ENCODE results near the gene OCEL1. TPM values are rescaled to one million over a fixed set of nuclear protein-coding genes. Genes with fewer than 3 reads are reported as not detected.
A peak's percentile ranks its signal among the peaks of the same experiment; 100 is the strongest.

Gene OCEL1
- total and polyA plus RNA-seq, 2 of the 13 experiments (the other 11 are each of a cell fraction or from before 2014, with no cell fraction given), result 10.6 to 17.2 TPM

DNA sequence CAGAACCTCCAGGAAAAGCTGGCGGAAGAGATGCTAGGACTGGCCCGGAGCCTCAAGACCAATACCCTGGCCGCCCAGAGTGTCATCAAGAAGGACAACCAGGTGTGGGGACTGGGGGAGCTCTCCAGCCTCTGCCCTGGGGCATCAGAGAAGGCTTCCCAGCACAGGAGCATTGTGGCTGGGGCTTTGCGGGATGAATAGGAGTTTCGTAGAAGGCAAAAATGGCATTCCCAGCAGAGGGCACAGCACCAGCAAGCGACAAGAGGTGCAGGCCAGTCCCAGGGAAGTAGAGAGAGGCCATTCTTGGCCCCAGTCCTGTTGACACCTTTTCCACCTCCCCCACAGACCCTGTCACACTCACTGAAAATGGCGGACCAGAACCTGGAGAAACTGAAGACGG is 6.7 kb upstream of the OCEL1 start:
- H3K4me3 ChIP-seq (replicated peaks in 1 of 3; ENCODE audit: insufficient read depth in 1 of 3, low read depth in 2 of 3, low read length in 3 of 3), result no peak overlapping the region
- H3K9ac ChIP-seq (ENCODE audit: insufficient read depth, low read depth, low read length), result no peak overlapping the region
- ChIA-PET CTCF (ENCODE audit: low intra/inter-chr PET ratio, low total read pairs) (no interaction called here), POLR2A (interaction anchor here (1.5 kb wide), 1 partner anchor 36 kb away, joined by 4 read pairs; no protein-coding TSS in a partner anchor)
- ATAC-seq (no peak), FAIRE-seq (no peak), DNase-seq (ENCODE audit: low spot score) (no peak)
- H3K27ac ChIP-seq (ENCODE audit: extremely low read length, insufficient read depth, low read length), result no peak overlapping the region
- H3K36me3 ChIP-seq (replicated peaks in 1 of 2; ENCODE audit: control insufficient read depth in 1 of 2, insufficient read depth in 2 of 2, low read length in 2 of 2), result peaks cover 0 to 6% of the 10 kb centered on the region in 2 experiments; a peak in 2 of 5 replicates
- TF ChIP-seq, protein P1, sequence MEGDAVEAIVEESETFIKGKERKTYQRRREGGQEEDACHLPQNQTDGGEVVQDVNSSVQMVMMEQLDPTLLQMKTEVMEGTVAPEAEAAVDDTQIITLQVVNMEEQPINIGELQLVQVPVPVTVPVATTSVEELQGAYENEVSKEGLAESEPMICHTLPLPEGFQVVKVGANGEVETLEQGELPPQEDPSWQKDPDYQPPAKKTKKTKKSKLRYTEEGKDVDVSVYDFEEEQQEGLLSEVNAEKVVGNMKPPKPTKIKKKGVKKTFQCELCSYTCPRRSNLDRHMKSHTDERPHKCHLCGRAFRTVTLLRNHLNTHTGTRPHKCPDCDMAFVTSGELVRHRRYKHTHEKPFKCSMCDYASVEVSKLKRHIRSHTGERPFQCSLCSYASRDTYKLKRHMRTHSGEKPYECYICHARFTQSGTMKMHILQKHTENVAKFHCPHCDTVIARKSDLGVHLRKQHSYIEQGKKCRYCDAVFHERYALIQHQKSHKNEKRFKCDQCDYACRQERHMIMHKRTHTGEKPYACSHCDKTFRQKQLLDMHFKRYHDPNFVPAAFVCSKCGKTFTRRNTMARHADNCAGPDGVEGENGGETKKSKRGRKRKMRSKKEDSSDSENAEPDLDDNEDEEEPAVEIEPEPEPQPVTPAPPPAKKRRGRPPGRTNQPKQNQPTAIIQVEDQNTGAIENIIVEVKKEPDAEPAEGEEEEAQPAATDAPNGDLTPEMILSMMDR (CRISPR knock-in tag; IDR thresholded peaks at IDR 0.05), result 0 out of 2 replicates have a peak, but pooled peaks have one; percentile 9
- no peak for TF ChIP-seq CBFB (CRISPR knock-in tag; IDR thresholded peaks at IDR 0.05)
- TF ChIP-seq ZBTB38 (CRISPR knock-in tag; IDR thresholded peaks at IDR 0.05), result 0 out of 2 replicates have a peak, but pooled peaks have one; percentile 35
- H3K79me2 ChIP-seq (ENCODE audit: insufficient read depth, low read length), result no peaks in the 10 kb centered on the region
- peaks cover 32% of the 10 kb centered on the region for H3K4me1 ChIP-seq (ENCODE audit: insufficient read depth, low read length)
- WGBS (ENCODE audit: low lambda C conversion rate), result 95% methylated on average over 8 of the region's 8 CpGs
- H2AFZ ChIP-seq (ENCODE audit: low read length), result no peak overlapping the region
- H3K27me3 ChIP-seq (ENCODE audit: control insufficient read depth in 1 of 2, insufficient read depth in 2 of 2, low read length in 2 of 2), result no peaks in the 10 kb centered on the region; a peak in 1 of 5 replicates
- no peaks in the 10 kb centered on the region for H3K9me3 ChIP-seq (ENCODE audit: low read length)
- intact Hi-C loops (cut with micrococcal nuclease; ENCODE audit: unreplicated experiment) (no loop called here), in situ Hi-C loops (cut with HindIII; ENCODE audit: extremely low pct_ligation_motif_present, low pct_unique_long_range_greater_than_20kb) (no loop called here)
- H4K20me1 ChIP-seq (ENCODE audit: insufficient read depth, low read length), result no peaks in the 10 kb centered on the region
- no peak overlapping the region for H3K4me2 ChIP-seq (ENCODE audit: low read depth, low read length)
- BruUV-seq (replicated peaks), result no TSS peak

DNA sequence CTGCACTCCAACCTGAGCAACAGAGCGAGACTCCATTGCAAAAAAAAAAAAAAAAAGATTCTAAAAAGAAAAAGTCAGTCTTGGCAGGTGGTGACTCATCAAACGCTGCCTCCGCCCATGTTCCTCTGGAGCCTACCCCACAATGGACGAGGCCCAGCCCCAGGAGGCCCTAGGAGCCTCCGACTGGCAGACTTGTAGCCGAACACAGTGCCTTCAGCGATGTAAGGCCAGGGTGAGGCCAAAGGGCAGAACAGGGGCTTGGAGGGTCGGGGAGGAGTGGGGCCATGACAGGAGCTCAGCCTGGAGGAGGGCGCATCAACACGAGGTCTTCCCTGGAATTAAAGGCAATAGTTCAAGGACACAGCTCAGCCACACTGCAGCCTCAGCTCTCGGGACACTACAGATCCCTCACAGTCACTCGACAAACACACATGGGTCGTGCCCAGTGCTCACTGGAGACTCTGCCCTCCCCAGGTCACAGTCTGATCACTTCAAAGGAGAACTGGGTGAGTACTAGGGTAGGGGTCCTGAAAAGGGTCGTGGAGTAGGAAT is 5.7 kb upstream of the OCEL1 start:
- Histone ChIP-seq H3K4me3 (replicated peaks in 1 of 3; ENCODE audit: insufficient read depth in 1 of 3, low read depth in 2 of 3, low read length in 3 of 3) (no peak overlapping the region), H3K4me1 (ENCODE audit: insufficient read depth, low read length) (peaks cover 25% of the 10 kb centered on the region), H4K20me1 (ENCODE audit: insufficient read depth, low read length) (no peaks in the 10 kb centered on the region), H3K36me3 (replicated peaks in 1 of 2; ENCODE audit: control insufficient read depth in 1 of 2, insufficient read depth in 2 of 2, low read length in 2 of 2) (peaks cover 0 to 6% of the 10 kb centered on the region in 2 experiments; a peak in 2 of 5 replicates), H2AFZ (ENCODE audit: low read length) (no peak overlapping the region), H3K79me2 (ENCODE audit: insufficient read depth, low read length) (no peaks in the 10 kb centered on the region), H3K27ac (ENCODE audit: extremely low read length, insufficient read depth, low read length) (peak overlapping the region; percentile 34), H3K9ac (ENCODE audit: insufficient read depth, low read depth, low read length) (0 out of 2 replicates have a peak overlapping the region, but pooled peaks have one; percentile 7), H3K27me3 (ENCODE audit: control insufficient read depth in 1 of 2, insufficient read depth in 2 of 2, low read length in 2 of 2) (no peaks in the 10 kb centered on the region), H3K4me2 (ENCODE audit: low read depth, low read length) (peak overlapping the region; percentile 24; the same call in 1 of the 2 replicates), H3K9me3 (ENCODE audit: low read length) (no peaks in the 10 kb centered on the region)
- ChIA-PET POLR2A (interaction anchor here (0.6 to 1.5 kb wide), 7 partner anchors 11 to 89 kb away, joined by 3 to 5 read pairs (median 4); partner anchors contain the start of genes BABAM1 and DDA1), CTCF (ENCODE audit: low intra/inter-chr PET ratio, low total read pairs) (no interaction called here)
- peak; percentile 28 for FAIRE-seq
- no peak for DNase-seq (ENCODE audit: low spot score)
- in situ Hi-C loops (cut with HindIII; ENCODE audit: extremely low pct_ligation_motif_present, low pct_unique_long_range_greater_than_20kb) (no loop called here), intact Hi-C loops (cut with micrococcal nuclease; ENCODE audit: unreplicated experiment) (no loop called here)
- no TSS peak for BruUV-seq (replicated peaks)
- WGBS (ENCODE audit: low lambda C conversion rate), result 41% methylated on average over 12 of the region's 14 CpGs
- ATAC-seq, result peak; percentile 54
- no peak for TF ChIP-seq ZNF780A (CRISPR knock-in tag; IDR thresholded peaks at IDR 0.05)
- TF ChIP-seq ZFX (CRISPR knock-in tag; IDR thresholded peaks at IDR 0.05; ENCODE audit: low read depth), result peak; percentile 34; the same call in 1 of the 2 replicates
- peak; percentile 44 for TF ChIP-seq TEAD3 (CRISPR knock-in tag; optimal IDR thresholded peaks at IDR 0.05; ENCODE audit: borderline replicate concordance)
- peak; percentile 36; the same call in 1 of the 2 replicates for TF ChIP-seq MYC (CRISPR knock-in tag; IDR thresholded peaks at IDR 0.05; ENCODE audit: borderline replicate concordance)
- no peak for TF ChIP-seq ZNF644 (CRISPR knock-in tag; IDR thresholded peaks at IDR 0.05; ENCODE audit: low read depth)
- TF ChIP-seq HIVEP1 (CRISPR knock-in tag; IDR thresholded peaks at IDR 0.05), result no peak
- TF ChIP-seq, protein P2, sequence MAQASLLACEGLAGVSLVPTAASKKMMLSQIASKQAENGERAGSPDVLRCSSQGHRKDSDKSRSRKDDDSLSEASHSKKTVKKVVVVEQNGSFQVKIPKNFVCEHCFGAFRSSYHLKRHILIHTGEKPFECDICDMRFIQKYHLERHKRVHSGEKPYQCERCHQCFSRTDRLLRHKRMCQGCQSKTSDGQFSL (CRISPR knock-in tag; IDR thresholded peaks at IDR 0.05), result no peak
- TF ChIP-seq, protein P3, sequence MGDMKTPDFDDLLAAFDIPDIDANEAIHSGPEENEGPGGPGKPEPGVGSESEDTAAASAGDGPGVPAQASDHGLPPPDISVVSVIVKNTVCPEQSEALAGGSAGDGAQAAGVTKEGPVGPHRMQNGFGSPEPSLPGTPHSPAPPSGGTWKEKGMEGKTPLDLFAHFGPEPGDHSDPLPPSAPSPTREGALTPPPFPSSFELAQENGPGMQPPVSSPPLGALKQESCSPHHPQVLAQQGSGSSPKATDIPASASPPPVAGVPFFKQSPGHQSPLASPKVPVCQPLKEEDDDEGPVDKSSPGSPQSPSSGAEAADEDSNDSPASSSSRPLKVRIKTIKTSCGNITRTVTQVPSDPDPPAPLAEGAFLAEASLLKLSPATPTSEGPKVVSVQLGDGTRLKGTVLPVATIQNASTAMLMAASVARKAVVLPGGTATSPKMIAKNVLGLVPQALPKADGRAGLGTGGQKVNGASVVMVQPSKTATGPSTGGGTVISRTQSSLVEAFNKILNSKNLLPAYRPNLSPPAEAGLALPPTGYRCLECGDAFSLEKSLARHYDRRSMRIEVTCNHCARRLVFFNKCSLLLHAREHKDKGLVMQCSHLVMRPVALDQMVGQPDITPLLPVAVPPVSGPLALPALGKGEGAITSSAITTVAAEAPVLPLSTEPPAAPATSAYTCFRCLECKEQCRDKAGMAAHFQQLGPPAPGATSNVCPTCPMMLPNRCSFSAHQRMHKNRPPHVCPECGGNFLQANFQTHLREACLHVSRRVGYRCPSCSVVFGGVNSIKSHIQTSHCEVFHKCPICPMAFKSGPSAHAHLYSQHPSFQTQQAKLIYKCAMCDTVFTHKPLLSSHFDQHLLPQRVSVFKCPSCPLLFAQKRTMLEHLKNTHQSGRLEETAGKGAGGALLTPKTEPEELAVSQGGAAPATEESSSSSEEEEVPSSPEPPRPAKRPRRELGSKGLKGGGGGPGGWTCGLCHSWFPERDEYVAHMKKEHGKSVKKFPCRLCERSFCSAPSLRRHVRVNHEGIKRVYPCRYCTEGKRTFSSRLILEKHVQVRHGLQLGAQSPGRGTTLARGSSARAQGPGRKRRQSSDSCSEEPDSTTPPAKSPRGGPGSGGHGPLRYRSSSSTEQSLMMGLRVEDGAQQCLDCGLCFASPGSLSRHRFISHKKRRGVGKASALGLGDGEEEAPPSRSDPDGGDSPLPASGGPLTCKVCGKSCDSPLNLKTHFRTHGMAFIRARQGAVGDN (CRISPR knock-in tag; IDR thresholded peaks at IDR 0.05), result peak; percentile 71
- TF ChIP-seq NR2C2 (CRISPR knock-in tag; IDR thresholded peaks at IDR 0.05; ENCODE audit: borderline replicate concordance), result peak; percentile 45; the same call in 1 of the 2 replicates

All from HepG2 (cell line).